NCI-H82 treated with DMSO at 0.1 percent for 48 hours (cell line): ENCODE measurements around the gene RGL2.
A peak's percentile ranks its signal among the peaks of the same experiment; 100 is the strongest.

Experiments
- DNase-seq: peaks from one replicate; lab custom pipeline; 2025; ENCODE audit not compliant: unreplicated experiment; lab: John Stamatoyannopoulos, UW

RGL2 gene

GRCh38 chr6:33317419-33317668 is 18.6 kb upstream of the RGL2 start:
- DNase-seq = no peak

GRCh38 chr6:33316603-33317418 is 18.1 kb upstream of the RGL2 start:
- DNase-seq = no peak

GRCh38 chr6:33315793-33316602 is 17.3 kb upstream of the RGL2 start:
- no peak for DNase-seq

GRCh38 chr6:33314943-33315792 is 16.4 kb upstream of the RGL2 start:
- no peak for DNase-seq

- DNase-seq = no peak
Observed at GRCh38 chr6:33314515-33314942, 15.8 kb upstream of the RGL2 start.

- DNase-seq = no peak
Observed at GRCh38 chr6:33313709-33314514, 15.2 kb upstream of the RGL2 start, which contains the start of gene TAPBP. Gene TAPBP, minus strand, starts transcription at chr6:33314078. Its CDS starts 37 bp downstream, at chr6:33314041.

GRCh38 chr6:33313105-33313708 is 14.5 kb upstream of the RGL2 start:
- no peak for DNase-seq

- DNase-seq = peak; percentile 54
Observed at GRCh38 chr6:33312361-33313104, 13.8 kb upstream of the RGL2 start.

- no peak for DNase-seq
Observed at GRCh38 chr6:33306356-33306755, 7.6 kb upstream of the RGL2 start.

GRCh38 chr6:33305052-33305451 is 6.3 kb upstream of the RGL2 start:
- no peak for DNase-seq

- DNase-seq = no peak
Observed at GRCh38 chr6:33304216-33304615, 5.5 kb upstream of the RGL2 start.

- DNase-seq = no peak
Observed at GRCh38 chr6:33301877-33302276, 3.1 kb upstream of the RGL2 start.

- peak; percentile 81 for DNase-seq
Observed at GRCh38 chr6:33299237-33299944, 649 bp upstream of the RGL2 start.

GRCh38 chr6:33297956-33298772 is 578 bp downstream of the RGL2 start:
- no peak for DNase-seq

GRCh38 chr6:33297406-33297955 is 1.3 kb downstream of the RGL2 start:
- DNase-seq = no peak

- no peak for DNase-seq
Observed at GRCh38 chr6:33296797-33297405, 1.8 kb downstream of the RGL2 start.

GRCh38 chr6:33295621-33296369 is 2.9 kb downstream of the RGL2 start:
- DNase-seq = no peak
